ENCODE results near the gene WDFY1.

WDFY1 gene

DNA sequence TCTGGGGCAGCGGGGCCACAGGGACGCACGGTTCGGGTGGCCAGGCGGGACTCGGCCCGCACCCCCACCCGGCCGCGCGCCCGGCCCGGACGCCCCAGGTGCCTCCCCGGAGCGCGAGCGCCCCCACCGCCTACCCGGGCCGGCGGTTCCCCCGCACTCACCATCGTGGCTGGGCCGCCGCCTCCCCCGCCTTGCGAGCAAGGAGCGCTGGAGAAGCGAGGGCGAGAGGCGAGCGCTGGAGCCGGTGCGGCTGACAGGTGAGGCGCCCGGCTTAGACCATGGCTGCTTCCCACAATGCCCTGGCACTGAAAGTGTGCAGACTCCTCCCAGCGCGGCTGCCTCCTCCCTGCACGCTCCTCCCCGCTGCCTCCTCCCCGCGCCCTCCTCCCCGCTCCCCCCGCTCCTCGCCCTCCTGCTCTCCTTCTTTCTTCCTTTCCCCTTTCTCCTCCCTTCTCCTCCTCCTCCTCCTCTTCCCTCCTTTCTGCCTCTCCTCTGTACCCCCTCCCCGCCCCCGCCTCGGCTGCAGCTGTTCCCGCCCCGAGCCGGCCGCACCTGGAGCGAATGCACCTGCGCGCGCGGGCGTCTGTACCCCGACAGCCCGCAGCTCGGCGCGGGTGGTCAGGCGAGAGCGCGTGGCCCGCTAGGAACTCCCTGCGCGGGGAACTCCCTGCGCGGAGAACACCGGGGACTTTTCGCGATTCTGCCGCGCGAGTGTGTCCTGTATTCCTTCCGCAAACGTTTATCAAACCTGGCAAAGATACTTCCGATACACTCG lies 107.7 kb downstream of the WDFY1 start, which contains the start of gene AP1S3:
AP1S3 (minus strand) TSS at position 296 of the 775 bp plus-strand sequence; CDS start at position 164, 132 bp downstream.
- peaks cover 31% of the 10 kb centered on the region for H3K79me2 ChIP-seq (ENCODE audit: insufficient read depth, low read length)
- no peaks in the 10 kb centered on the region for H3K27me3 ChIP-seq (ENCODE audit: insufficient read depth, low read length)
- no peaks in the 10 kb centered on the region for H3K9me3 ChIP-seq (ENCODE audit: low read length)
- no peaks in the 10 kb centered on the region for H3K9me2 ChIP-seq (ENCODE audit: low read depth, low read length)
- H3K4me2 ChIP-seq (ENCODE audit: low read length), result peak within 1 kb of the TSS; percentile 92
- peaks cover 44% of the 10 kb centered on the region for H3K4me1 ChIP-seq (ENCODE audit: insufficient read depth, low read length, severe bottlenecking)
- TF ChIP-seq EZH2 (IDR thresholded peaks at IDR 0.05; ENCODE audit: borderline replicate concordance, low read length), result no peak
- TF ChIP-seq, protein P1, sequence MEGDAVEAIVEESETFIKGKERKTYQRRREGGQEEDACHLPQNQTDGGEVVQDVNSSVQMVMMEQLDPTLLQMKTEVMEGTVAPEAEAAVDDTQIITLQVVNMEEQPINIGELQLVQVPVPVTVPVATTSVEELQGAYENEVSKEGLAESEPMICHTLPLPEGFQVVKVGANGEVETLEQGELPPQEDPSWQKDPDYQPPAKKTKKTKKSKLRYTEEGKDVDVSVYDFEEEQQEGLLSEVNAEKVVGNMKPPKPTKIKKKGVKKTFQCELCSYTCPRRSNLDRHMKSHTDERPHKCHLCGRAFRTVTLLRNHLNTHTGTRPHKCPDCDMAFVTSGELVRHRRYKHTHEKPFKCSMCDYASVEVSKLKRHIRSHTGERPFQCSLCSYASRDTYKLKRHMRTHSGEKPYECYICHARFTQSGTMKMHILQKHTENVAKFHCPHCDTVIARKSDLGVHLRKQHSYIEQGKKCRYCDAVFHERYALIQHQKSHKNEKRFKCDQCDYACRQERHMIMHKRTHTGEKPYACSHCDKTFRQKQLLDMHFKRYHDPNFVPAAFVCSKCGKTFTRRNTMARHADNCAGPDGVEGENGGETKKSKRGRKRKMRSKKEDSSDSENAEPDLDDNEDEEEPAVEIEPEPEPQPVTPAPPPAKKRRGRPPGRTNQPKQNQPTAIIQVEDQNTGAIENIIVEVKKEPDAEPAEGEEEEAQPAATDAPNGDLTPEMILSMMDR (IDR thresholded peaks at IDR 0.05; ENCODE audit: low read length), result no peak; the same call in 1 of the 2 replicates
- peak within 1 kb of the TSS; percentile 87 for H3K9ac ChIP-seq (ENCODE audit: low read length)
- H3K36me3 ChIP-seq (ENCODE audit: insufficient read depth, low read length), result no peaks in the 10 kb centered on the region
- H3K4me3 ChIP-seq (ENCODE audit: low read depth, low read length, poor library complexity, severe bottlenecking), result peak within 1 kb of the TSS; percentile 89
- H2AFZ ChIP-seq (ENCODE audit: low read length), result no peak within 1 kb of the TSS
- peak within 1 kb of the TSS; percentile 87 for H3K27ac ChIP-seq (ENCODE audit: low read depth, low read length, poor library complexity, severe bottlenecking)
- H3F3A ChIP-seq (ENCODE audit: insufficient read depth, low read length), result no peaks in the 10 kb centered on the region
- H4K20me1 ChIP-seq (ENCODE audit: insufficient read depth, low read length), result no peaks in the 10 kb centered on the region

DNA sequence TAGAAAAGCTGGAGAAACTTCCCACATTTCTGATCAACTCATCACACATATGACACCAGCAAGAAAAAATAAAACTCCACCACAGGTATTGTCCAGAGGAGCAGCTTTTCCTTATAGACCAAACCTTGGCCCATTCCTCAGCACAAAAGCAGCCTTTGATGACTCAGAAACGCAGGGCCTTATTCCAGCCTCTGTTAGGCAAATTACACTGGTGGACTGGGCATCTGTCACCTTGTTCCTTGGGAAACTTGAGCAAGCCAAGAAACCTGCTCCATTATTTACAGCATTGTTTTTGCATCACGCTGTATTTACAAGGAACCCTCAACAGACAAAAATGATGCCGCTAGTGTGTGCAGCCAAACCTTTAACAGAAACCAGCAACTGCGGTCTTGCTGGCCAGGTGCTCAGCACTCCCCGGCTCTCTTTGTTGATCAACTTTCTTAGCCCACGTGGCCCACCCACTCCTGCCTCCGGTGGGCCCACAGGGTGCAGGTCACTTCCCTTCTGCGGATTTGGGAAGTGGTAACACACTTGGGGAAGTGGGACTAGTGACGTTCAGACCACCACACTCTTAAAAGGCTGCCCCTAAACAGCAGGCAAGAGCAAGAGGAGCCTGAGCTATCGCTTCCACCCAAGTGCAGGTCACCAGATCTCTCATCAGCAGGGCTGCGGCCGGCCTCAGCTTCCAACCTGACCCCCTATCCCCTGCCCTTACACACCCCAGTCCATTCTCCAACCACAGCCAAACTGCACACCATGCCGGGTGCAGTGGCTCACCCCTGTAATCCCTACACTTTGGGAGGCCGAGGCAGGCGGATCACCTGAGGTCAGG lies 109.2 kb downstream of the WDFY1 start:
- no peaks in the 10 kb centered on the region for H3K9me3 ChIP-seq (ENCODE audit: low read length)
- no peaks in the 10 kb centered on the region for H3F3A ChIP-seq (ENCODE audit: insufficient read depth, low read length)
- no peak overlapping the region for H2AFZ ChIP-seq (ENCODE audit: low read length)
- peak overlapping the region; percentile 89 for H3K4me3 ChIP-seq (ENCODE audit: low read depth, low read length, poor library complexity, severe bottlenecking)
- H4K20me1 ChIP-seq (ENCODE audit: insufficient read depth, low read length), result no peaks in the 10 kb centered on the region
- peak overlapping the region; percentile 87 for H3K9ac ChIP-seq (ENCODE audit: low read length)
- no peaks in the 10 kb centered on the region for H3K27me3 ChIP-seq (ENCODE audit: insufficient read depth, low read length)
- H3K27ac ChIP-seq (ENCODE audit: low read depth, low read length, poor library complexity, severe bottlenecking), result peak overlapping the region; percentile 87
- H3K9me2 ChIP-seq (ENCODE audit: low read depth, low read length), result no peaks in the 10 kb centered on the region
- no peaks in the 10 kb centered on the region for H3K36me3 ChIP-seq (ENCODE audit: insufficient read depth, low read length)
- peaks cover 43% of the 10 kb centered on the region for H3K79me2 ChIP-seq (ENCODE audit: insufficient read depth, low read length)
- H3K4me2 ChIP-seq (ENCODE audit: low read length), result peak overlapping the region; percentile 92
- H3K4me1 ChIP-seq (ENCODE audit: insufficient read depth, low read length, severe bottlenecking), result peaks cover 50% of the 10 kb centered on the region
- TF ChIP-seq EZH2 (IDR thresholded peaks at IDR 0.05; ENCODE audit: borderline replicate concordance, low read length), result no peak

DNA sequence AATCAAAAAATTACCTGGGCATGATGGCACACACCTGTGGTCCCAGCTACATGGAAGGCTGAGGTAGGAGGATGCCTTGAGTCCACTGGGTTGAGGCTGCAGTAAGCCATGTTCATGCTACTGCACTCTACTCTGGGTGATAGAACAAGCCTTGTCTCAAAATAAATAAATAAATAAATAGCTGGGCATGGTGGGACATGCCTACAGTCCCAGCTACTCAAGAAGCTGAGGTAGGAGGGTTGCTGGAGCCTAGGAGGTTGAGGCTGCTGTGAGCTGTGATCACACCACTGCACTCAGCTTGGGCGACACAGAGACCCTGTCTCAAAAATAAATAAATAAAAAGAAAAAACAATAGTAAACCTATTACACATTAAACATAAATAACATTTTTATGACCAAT lies 110.7 kb downstream of the WDFY1 start:
- Histone ChIP-seq H3K9me2 (ENCODE audit: low read depth, low read length) (no peaks in the 10 kb centered on the region), H3K36me3 (ENCODE audit: insufficient read depth, low read length) (no peaks in the 10 kb centered on the region), H3F3A (ENCODE audit: insufficient read depth, low read length) (no peaks in the 10 kb centered on the region), H2AFZ (ENCODE audit: low read length) (no peak overlapping the region), H3K27me3 (ENCODE audit: insufficient read depth, low read length) (no peaks in the 10 kb centered on the region), H3K4me1 (ENCODE audit: insufficient read depth, low read length, severe bottlenecking) (peaks cover 56% of the 10 kb centered on the region), H3K9me3 (ENCODE audit: low read length) (no peaks in the 10 kb centered on the region), H4K20me1 (ENCODE audit: insufficient read depth, low read length) (no peaks in the 10 kb centered on the region), H3K4me2 (ENCODE audit: low read length) (no peak overlapping the region; the same call in 1 of the 2 replicates), H3K4me3 (ENCODE audit: low read depth, low read length, poor library complexity, severe bottlenecking) (no peak overlapping the region), H3K79me2 (ENCODE audit: insufficient read depth, low read length) (peaks cover 56% of the 10 kb centered on the region), H3K9ac (ENCODE audit: low read length) (no peak overlapping the region), H3K27ac (ENCODE audit: low read depth, low read length, poor library complexity, severe bottlenecking) (peak overlapping the region; percentile 87)
- no peak for TF ChIP-seq EZH2 (IDR thresholded peaks at IDR 0.05; ENCODE audit: borderline replicate concordance, low read length)
- TF ChIP-seq, protein P1 (IDR thresholded peaks at IDR 0.05; ENCODE audit: low read length), result no peak
